NCI-H2171 treated with DMSO at 0.1 percent for 48 hours (cell line): Measurements from ENCODE around the gene WNT8A.

Source experiments
- DNase-seq: peaks from one replicate; lab custom pipeline; 2025; lab: John Stamatoyannopoulos, UW

WNT8A gene

DNA sequence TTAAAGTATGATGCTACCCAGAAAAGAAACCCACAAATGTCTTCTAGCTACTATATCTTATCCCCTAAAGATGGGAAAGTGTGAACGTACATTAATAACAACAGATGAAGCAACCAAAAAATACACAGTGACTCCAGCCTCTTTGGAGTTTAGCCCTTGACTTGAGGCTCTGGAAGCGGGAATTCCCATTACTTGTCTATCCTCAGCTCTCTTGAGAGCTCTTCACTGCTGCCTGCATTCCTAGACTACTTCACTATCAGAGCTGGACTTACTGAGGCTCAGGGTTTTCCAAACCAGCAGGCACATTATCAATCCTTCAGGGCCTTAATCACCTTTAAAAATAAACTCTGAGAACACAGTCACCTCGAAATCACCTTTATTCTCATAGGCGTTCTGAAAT is 56.4 kb downstream of the WNT8A start:
- no peak for DNase-seq
